ENCODE results near the gene BLM.

The BLM gene

GRCh38 chr15:90851114-90851513 is 134.0 kb downstream of the BLM start:
- TF ChIP-seq CTCF (IDR thresholded peaks at IDR 0.05; ENCODE audit: borderline replicate concordance, control extremely low read depth, extremely low read depth, insufficient read depth, missing control alignments): no peak
- no peak for DNase-seq (ENCODE audit: low spot score)
- in situ Hi-C loops (cut with MboI; ENCODE audit: low sequenced_read_pairs, unreplicated experiment): no loop called here

GRCh38 chr15:90851940-90852339 is 134.8 kb downstream of the BLM start:
- no peak for DNase-seq (ENCODE audit: low spot score)
- TF ChIP-seq CTCF (IDR thresholded peaks at IDR 0.05; ENCODE audit: borderline replicate concordance, control extremely low read depth, extremely low read depth, insufficient read depth, missing control alignments): no peak
- in situ Hi-C loops (cut with MboI; ENCODE audit: low sequenced_read_pairs, unreplicated experiment): no loop called here

GRCh38 chr15:90855139-90855538 is 138.0 kb downstream of the BLM start:
- no peak for DNase-seq (ENCODE audit: low spot score)
- TF ChIP-seq CTCF (IDR thresholded peaks at IDR 0.05; ENCODE audit: borderline replicate concordance, control extremely low read depth, extremely low read depth, insufficient read depth, missing control alignments): no peak
- in situ Hi-C loops (cut with MboI; ENCODE audit: low sequenced_read_pairs, unreplicated experiment): no loop called here

GRCh38 chr15:90857337-90857736 is 140.2 kb downstream of the BLM start:
- in situ Hi-C loops (cut with MboI; ENCODE audit: low sequenced_read_pairs, unreplicated experiment): no loop called here
- DNase-seq (ENCODE audit: low spot score): no peak
- no peak for TF ChIP-seq CTCF (IDR thresholded peaks at IDR 0.05; ENCODE audit: borderline replicate concordance, control extremely low read depth, extremely low read depth, insufficient read depth, missing control alignments)

GRCh38 chr15:90857883-90858443 is 140.8 kb downstream of the BLM start:
- no peak for DNase-seq (ENCODE audit: low spot score)
- no peak for TF ChIP-seq CTCF (IDR thresholded peaks at IDR 0.05; ENCODE audit: borderline replicate concordance, control extremely low read depth, extremely low read depth, insufficient read depth, missing control alignments)
- in situ Hi-C loops (cut with MboI; ENCODE audit: low sequenced_read_pairs, unreplicated experiment): no loop called here

GRCh38 chr15:90859234-90860131 is 142.3 kb downstream of the BLM start:
- no peak for TF ChIP-seq CTCF (IDR thresholded peaks at IDR 0.05; ENCODE audit: borderline replicate concordance, control extremely low read depth, extremely low read depth, insufficient read depth, missing control alignments)
- in situ Hi-C loops (cut with MboI; ENCODE audit: low sequenced_read_pairs, unreplicated experiment): no loop called here
- no peak for DNase-seq (ENCODE audit: low spot score)
